WTC11 (cell line): ENCODE results near the gene MMP21. TPM values are rescaled to one million over a fixed set of nuclear protein-coding genes. Genes with fewer than 3 reads are reported as not detected.

Experiments
- ATAC-seq: fragments of 200-7000 bp; cut with Tn5 transposase; 2 replicates; pipeline ENCODE4 v1.10.0; 2021; ENCODE audit warnings: mild to moderate bottlenecking, moderate library complexity
- CTCF ChIA-PET: fragments of 300-600 bp; sonication (Branson Sonifier 250); formaldehyde crosslinking; loops from one replicate; lab custom pipeline; 2021; ENCODE audit warnings: antibody characterized with exemption; lab: Charles Lee
- POLR2A ChIA-PET: fragments of 350-600 bp; sonication (Branson Sonifier 250); formaldehyde crosslinking; loops from one replicate; lab custom pipeline; 2021; ENCODE audit warnings: antibody characterized with exemption; lab: Charles Lee
- DNase-seq: peaks from one replicate; pipeline ENCODE4 v3.0.0; 2021; ENCODE audit warnings: low spot score
- H3K27ac Mint-ChIP-seq: 2 replicates; pipeline ENCODE4 v1.8.0; 2021; ENCODE audit warnings: mixed read lengths
- H3K27me3 Mint-ChIP-seq: 2 replicates; pipeline ENCODE4 v1.8.0; 2021; ENCODE audit warnings: low read depth, mild to moderate bottlenecking, moderate library complexity, mixed read lengths
- H3K36me3 Mint-ChIP-seq: 2 replicates; pipeline ENCODE4 v1.8.0; 2021; ENCODE audit warnings: mixed read lengths
- H3K4me1 Mint-ChIP-seq: 2 replicates; pipeline ENCODE4 v1.8.0; 2022; ENCODE audit warnings: mixed read lengths
- H3K4me3 Mint-ChIP-seq: 2 replicates; pipeline ENCODE4 v1.8.0; 2021; ENCODE audit warnings: mild to moderate bottlenecking, moderate library complexity, mixed read lengths
- H3K9me3 Mint-ChIP-seq: 2 replicates; pipeline ENCODE4 v1.8.0; 2021; ENCODE audit warnings: mixed read lengths
- CREB1 ChIP-seq: sonication (generic); formaldehyde crosslinking; IDR thresholded peaks from 2 replicates; pipeline ENCODE4 v1.8.0; 2023; ENCODE audit warnings: mild to moderate bottlenecking, missing genetic modification reagents
- EMX1 ChIP-seq: fragments of 250-450 bp; sonication (Bioruptor Pico); IDR thresholded peaks from 2 replicates; pipeline ENCODE4 v1.8.0; 2021; ENCODE audit warnings: mild to moderate bottlenecking
- ESRRA ChIP-seq: sonication (generic); formaldehyde crosslinking; IDR thresholded peaks from 2 replicates; pipeline ENCODE4 v1.8.1; 2022; ENCODE audit warnings: mild to moderate bottlenecking, missing genetic modification reagents, borderline replicate concordance
- ETV6 ChIP-seq: sonication (generic); formaldehyde crosslinking; IDR thresholded peaks from 2 replicates; pipeline ENCODE4 v1.8.1; 2022; ENCODE audit warnings: mild to moderate bottlenecking, missing genetic modification reagents
- GABPB1 ChIP-seq: sonication (generic); formaldehyde crosslinking; IDR thresholded peaks from 2 replicates; pipeline ENCODE4 v1.8.1; 2023; ENCODE audit warnings: mild to moderate bottlenecking, missing genetic modification reagents
- JUN ChIP-seq: sonication (generic); formaldehyde crosslinking; IDR thresholded peaks from 2 replicates; pipeline ENCODE4 v1.8.0; 2023; ENCODE audit warnings: mild to moderate bottlenecking, missing genetic modification reagents
- KAT7 ChIP-seq: sonication (generic); formaldehyde crosslinking; IDR thresholded peaks from 2 replicates; pipeline ENCODE4 v1.8.1; 2023; ENCODE audit warnings: missing genetic modification reagents, mild to moderate bottlenecking, borderline replicate concordance
- NFATC4 ChIP-seq: fragments of 250-450 bp; sonication (Bioruptor Pico); IDR thresholded peaks from 2 replicates; pipeline ENCODE4 v1.9.0; 2021; ENCODE audit warnings: mild to moderate bottlenecking
- NFE2L1 ChIP-seq: sonication (generic); formaldehyde crosslinking; IDR thresholded peaks from 2 replicates; pipeline ENCODE4 v1.8.1; 2023; ENCODE audit warnings: missing genetic modification reagents
- NFYB ChIP-seq: sonication (generic); formaldehyde crosslinking; conservative IDR thresholded peaks from 2 replicates; pipeline ENCODE4 v1.8.0; 2022; ENCODE audit warnings: low read depth, missing genetic modification reagents
- SMAD4 ChIP-seq: sonication (generic); formaldehyde crosslinking; IDR thresholded peaks from 2 replicates; pipeline ENCODE4 v1.8.0; 2022; ENCODE audit warnings: mild to moderate bottlenecking, missing genetic modification reagents
- SOX15 ChIP-seq: fragments of 250-450 bp; sonication (Bioruptor Pico); IDR thresholded peaks from 2 replicates; pipeline ENCODE4 v1.9.0; 2021; ENCODE audit warnings: mild to moderate bottlenecking
- TEAD4 ChIP-seq: sonication (generic); formaldehyde crosslinking; IDR thresholded peaks from 2 replicates; pipeline ENCODE4 v1.8.0; 2022; ENCODE audit warnings: mild to moderate bottlenecking, missing genetic modification reagents
- TP53 ChIP-seq: sonication (generic); formaldehyde crosslinking; IDR thresholded peaks from 2 replicates; pipeline ENCODE4 v1.8.1; 2023; ENCODE audit warnings: mild to moderate bottlenecking, missing genetic modification reagents
- ZNF317 ChIP-seq: sonication (generic); formaldehyde crosslinking; IDR thresholded peaks from 2 replicates; pipeline ENCODE4 v1.8.1; 2023; ENCODE audit warnings: low read depth, mild to moderate bottlenecking, moderate library complexity, missing genetic modification reagents, borderline replicate concordance
- total RNA-seq: library from RNA; stranded (reverse); gene quantifications from 3 replicates; pipeline ENCODE4 v1.2.3, GENCODE V29; 2021
- TF ChIP-seq, protein P1 (sequence below): sonication (generic); formaldehyde crosslinking; IDR thresholded peaks from 2 replicates; pipeline ENCODE4 v1.8.1; 2023; ENCODE audit warnings: mild to moderate bottlenecking, moderate library complexity, missing genetic modification reagents
- TF ChIP-seq, protein P2 (sequence below): sonication (generic); formaldehyde crosslinking; IDR thresholded peaks from 2 replicates; pipeline ENCODE4 v1.8.1; 2022; ENCODE audit warnings: low read depth, missing genetic modification reagents, borderline replicate concordance
- TF ChIP-seq, protein P3 (sequence below): sonication (generic); formaldehyde crosslinking; IDR thresholded peaks from 2 replicates; pipeline ENCODE4 v1.8.0; 2023; ENCODE audit warnings: missing genetic modification reagents, mild to moderate bottlenecking, borderline replicate concordance
- TF ChIP-seq, protein P4 (sequence below): sonication (generic); formaldehyde crosslinking; IDR thresholded peaks from 2 replicates; pipeline ENCODE4 v1.8.1; 2023; ENCODE audit warnings: mild to moderate bottlenecking, missing genetic modification reagents, moderate library complexity
- TF ChIP-seq, protein P5 (sequence below): sonication (generic); formaldehyde crosslinking; IDR thresholded peaks from 2 replicates; pipeline ENCODE4 v1.8.0; 2022; ENCODE audit warnings: mild to moderate bottlenecking, missing genetic modification reagents
- TF ChIP-seq, protein P6 (sequence below): fragments of 250-450 bp; sonication (Bioruptor Pico); IDR thresholded peaks from 2 replicates; pipeline ENCODE4 v1.9.0; 2021; ENCODE audit warnings: mild to moderate bottlenecking
- TF ChIP-seq, protein P7 (sequence below): sonication (generic); formaldehyde crosslinking; IDR thresholded peaks from 2 replicates; pipeline ENCODE4 v1.8.1; 2022; ENCODE audit warnings: mild to moderate bottlenecking, moderate library complexity, missing genetic modification reagents
- TF ChIP-seq, protein P8 (sequence below): sonication (generic); formaldehyde crosslinking; IDR thresholded peaks from 2 replicates; pipeline ENCODE4 v1.8.1; 2022; ENCODE audit warnings: mild to moderate bottlenecking, missing genetic modification reagents, moderate library complexity, borderline replicate concordance

The MMP21 gene
- total RNA-seq, 1 experiment from 2014 or later, result not detected

DNA sequence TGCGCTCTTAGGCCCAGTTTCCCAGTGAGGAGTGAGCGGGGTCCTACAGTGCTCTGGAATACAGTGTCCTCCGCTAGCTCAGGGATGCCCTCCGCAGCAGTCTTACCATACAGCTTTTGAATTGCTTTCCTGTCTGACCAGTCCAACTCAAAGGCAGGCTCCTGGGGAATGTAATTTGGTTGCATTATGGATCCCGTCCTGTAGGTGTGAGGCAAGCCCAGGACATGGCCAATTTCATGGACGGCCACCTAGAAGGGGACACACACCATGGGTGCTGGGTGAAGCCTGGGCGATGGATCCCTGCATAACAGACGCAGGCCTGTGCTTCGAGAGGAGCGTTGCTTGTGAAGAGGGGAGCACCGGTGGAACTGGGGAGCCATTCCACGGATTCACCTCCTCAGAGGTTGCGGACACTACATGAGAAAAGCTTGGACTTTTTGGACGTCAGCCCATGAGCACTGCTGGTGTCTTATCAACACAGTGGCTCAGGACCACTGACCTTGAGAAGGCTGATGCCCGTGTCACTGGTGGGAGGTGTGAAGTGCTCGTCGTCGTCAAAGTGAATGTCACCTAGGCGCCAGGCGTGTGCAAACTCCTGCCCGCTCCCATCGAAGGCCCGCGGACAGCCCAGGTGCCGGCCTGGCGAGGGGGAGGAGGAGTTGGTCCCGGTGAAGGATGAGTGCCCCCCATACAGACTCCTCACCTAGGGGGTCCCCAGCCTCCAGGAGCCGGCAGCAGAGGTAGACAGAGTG, 3.3 kb downstream of the MMP21 start:
- no peak for TF ChIP-seq EMX1 (CRISPR knock-in tag)
- TF ChIP-seq NFE2L1, result no peak
- no peak for TF ChIP-seq SMAD4 (CRISPR knock-in tag)
- TF ChIP-seq, protein P1, sequence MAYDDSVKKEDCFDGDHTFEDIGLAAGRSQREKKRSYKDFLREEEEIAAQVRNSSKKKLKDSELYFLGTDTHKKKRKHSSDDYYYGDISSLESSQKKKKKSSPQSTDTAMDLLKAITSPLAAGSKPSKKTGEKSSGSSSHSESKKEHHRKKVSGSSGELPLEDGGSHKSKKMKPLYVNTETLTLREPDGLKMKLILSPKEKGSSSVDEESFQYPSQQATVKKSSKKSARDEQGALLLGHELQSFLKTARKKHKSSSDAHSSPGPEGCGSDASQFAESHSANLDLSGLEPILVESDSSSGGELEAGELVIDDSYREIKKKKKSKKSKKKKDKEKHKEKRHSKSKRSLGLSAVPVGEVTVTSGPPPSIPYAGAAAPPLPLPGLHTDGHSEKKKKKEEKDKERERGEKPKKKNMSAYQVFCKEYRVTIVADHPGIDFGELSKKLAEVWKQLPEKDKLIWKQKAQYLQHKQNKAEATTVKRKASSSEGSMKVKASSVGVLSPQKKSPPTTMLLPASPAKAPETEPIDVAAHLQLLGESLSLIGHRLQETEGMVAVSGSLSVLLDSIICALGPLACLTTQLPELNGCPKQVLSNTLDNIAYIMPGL (CRISPR knock-in tag), result no peak
- no peak for TF ChIP-seq TP53 (CRISPR knock-in tag)
- no peak for TF ChIP-seq JUN (CRISPR knock-in tag)
- TF ChIP-seq TEAD4, result no peak
- no peak; the same call in 1 of the 2 replicates for ATAC-seq
- CTCF ChIA-PET, result interaction anchor here (0.9 kb wide), 1 partner anchor 324 kb away, joined by 3 read pairs; no protein-coding TSS in a partner anchor

DNA sequence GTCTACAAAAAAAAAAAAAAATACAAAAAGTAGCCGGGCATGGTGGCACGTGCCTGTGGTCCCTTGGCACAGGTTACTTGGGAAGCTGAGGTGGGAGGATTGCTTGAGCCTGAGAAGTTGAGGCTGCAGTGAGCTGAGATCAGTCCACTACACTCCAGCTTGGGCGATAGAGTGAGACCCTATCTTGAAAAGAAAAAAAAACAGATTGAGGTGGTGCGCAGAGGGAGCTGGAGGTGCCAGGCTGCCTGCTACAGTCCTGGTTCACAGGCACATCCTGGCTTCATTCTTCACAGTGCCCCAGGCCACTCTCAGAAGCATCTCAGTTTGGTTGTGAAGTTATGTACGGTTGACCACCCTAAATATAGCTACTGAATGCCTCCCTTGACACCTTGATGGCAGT, 4.8 kb downstream of the MMP21 start:
- DNase-seq, result no peak
- CTCF ChIA-PET, result no interaction called here
- no peaks in the 10 kb centered on the region; the same call in 1 of the 2 replicates for H3K27me3 Mint-ChIP-seq
- POLR2A ChIA-PET, result no interaction called here
- H3K4me1 Mint-ChIP-seq, result no peaks in the 10 kb centered on the region
- H3K4me3 Mint-ChIP-seq, result no peak overlapping the region
- H3K9me3 Mint-ChIP-seq, result no peaks in the 10 kb centered on the region
- ATAC-seq, result no peak
- H3K36me3 Mint-ChIP-seq, result no peaks in the 10 kb centered on the region; the same call in 1 of the 2 replicates
- no peak overlapping the region for H3K27ac Mint-ChIP-seq
- TF ChIP-seq, protein P2, sequence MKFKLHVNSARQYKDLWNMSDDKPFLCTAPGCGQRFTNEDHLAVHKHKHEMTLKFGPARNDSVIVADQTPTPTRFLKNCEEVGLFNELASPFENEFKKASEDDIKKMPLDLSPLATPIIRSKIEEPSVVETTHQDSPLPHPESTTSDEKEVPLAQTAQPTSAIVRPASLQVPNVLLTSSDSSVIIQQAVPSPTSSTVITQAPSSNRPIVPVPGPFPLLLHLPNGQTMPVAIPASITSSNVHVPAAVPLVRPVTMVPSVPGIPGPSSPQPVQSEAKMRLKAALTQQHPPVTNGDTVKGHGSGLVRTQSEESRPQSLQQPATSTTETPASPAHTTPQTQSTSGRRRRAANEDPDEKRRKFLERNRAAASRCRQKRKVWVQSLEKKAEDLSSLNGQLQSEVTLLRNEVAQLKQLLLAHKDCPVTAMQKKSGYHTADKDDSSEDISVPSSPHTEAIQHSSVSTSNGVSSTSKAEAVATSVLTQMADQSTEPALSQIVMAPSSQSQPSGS (CRISPR knock-in tag), result no peak
- TF ChIP-seq, protein P3, sequence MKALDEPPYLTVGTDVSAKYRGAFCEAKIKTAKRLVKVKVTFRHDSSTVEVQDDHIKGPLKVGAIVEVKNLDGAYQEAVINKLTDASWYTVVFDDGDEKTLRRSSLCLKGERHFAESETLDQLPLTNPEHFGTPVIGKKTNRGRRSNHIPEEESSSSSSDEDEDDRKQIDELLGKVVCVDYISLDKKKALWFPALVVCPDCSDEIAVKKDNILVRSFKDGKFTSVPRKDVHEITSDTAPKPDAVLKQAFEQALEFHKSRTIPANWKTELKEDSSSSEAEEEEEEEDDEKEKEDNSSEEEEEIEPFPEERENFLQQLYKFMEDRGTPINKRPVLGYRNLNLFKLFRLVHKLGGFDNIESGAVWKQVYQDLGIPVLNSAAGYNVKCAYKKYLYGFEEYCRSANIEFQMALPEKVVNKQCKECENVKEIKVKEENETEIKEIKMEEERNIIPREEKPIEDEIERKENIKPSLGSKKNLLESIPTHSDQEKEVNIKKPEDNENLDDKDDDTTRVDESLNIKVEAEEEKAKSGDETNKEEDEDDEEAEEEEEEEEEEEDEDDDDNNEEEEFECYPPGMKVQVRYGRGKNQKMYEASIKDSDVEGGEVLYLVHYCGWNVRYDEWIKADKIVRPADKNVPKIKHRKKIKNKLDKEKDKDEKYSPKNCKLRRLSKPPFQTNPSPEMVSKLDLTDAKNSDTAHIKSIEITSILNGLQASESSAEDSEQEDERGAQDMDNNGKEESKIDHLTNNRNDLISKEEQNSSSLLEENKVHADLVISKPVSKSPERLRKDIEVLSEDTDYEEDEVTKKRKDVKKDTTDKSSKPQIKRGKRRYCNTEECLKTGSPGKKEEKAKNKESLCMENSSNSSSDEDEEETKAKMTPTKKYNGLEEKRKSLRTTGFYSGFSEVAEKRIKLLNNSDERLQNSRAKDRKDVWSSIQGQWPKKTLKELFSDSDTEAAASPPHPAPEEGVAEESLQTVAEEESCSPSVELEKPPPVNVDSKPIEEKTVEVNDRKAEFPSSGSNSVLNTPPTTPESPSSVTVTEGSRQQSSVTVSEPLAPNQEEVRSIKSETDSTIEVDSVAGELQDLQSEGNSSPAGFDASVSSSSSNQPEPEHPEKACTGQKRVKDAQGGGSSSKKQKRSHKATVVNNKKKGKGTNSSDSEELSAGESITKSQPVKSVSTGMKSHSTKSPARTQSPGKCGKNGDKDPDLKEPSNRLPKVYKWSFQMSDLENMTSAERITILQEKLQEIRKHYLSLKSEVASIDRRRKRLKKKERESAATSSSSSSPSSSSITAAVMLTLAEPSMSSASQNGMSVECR (CRISPR knock-in tag), result no peak
- TF ChIP-seq, protein P4, sequence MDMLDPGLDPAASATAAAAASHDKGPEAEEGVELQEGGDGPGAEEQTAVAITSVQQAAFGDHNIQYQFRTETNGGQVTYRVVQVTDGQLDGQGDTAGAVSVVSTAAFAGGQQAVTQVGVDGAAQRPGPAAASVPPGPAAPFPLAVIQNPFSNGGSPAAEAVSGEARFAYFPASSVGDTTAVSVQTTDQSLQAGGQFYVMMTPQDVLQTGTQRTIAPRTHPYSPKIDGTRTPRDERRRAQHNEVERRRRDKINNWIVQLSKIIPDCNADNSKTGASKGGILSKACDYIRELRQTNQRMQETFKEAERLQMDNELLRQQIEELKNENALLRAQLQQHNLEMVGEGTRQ (CRISPR knock-in tag), result no peak
- TF ChIP-seq GABPB1 (CRISPR knock-in tag) (no peak), CREB1 (CRISPR knock-in tag) (no peak), ESRRA (no peak), ETV6 (CRISPR knock-in tag) (no peak), SMAD4 (CRISPR knock-in tag) (no peak), ZNF317 (CRISPR knock-in tag) (no peak), KAT7 (CRISPR knock-in tag) (no peak), SOX15 (CRISPR knock-in tag) (no peak), NFATC4 (CRISPR knock-in tag) (no peak), NFYB (CRISPR knock-in tag) (no peak)
- TF ChIP-seq, protein P5, sequence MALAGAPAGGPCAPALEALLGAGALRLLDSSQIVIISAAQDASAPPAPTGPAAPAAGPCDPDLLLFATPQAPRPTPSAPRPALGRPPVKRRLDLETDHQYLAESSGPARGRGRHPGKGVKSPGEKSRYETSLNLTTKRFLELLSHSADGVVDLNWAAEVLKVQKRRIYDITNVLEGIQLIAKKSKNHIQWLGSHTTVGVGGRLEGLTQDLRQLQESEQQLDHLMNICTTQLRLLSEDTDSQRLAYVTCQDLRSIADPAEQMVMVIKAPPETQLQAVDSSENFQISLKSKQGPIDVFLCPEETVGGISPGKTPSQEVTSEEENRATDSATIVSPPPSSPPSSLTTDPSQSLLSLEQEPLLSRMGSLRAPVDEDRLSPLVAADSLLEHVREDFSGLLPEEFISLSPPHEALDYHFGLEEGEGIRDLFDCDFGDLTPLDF, result no peak
- TF ChIP-seq, protein P6, sequence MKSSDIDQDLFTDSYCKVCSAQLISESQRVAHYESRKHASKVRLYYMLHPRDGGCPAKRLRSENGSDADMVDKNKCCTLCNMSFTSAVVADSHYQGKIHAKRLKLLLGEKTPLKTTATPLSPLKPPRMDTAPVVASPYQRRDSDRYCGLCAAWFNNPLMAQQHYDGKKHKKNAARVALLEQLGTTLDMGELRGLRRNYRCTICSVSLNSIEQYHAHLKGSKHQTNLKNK, result no peak
- TF ChIP-seq, protein P7, sequence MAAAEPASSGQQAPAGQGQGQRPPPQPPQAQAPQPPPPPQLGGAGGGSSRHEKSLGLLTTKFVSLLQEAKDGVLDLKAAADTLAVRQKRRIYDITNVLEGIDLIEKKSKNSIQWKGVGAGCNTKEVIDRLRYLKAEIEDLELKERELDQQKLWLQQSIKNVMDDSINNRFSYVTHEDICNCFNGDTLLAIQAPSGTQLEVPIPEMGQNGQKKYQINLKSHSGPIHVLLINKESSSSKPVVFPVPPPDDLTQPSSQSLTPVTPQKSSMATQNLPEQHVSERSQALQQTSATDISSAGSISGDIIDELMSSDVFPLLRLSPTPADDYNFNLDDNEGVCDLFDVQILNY (CRISPR knock-in tag), result no peak
- TF ChIP-seq, protein P8, sequence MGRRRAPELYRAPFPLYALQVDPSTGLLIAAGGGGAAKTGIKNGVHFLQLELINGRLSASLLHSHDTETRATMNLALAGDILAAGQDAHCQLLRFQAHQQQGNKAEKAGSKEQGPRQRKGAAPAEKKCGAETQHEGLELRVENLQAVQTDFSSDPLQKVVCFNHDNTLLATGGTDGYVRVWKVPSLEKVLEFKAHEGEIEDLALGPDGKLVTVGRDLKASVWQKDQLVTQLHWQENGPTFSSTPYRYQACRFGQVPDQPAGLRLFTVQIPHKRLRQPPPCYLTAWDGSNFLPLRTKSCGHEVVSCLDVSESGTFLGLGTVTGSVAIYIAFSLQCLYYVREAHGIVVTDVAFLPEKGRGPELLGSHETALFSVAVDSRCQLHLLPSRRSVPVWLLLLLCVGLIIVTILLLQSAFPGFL, result no peak

More for the DNA sequence above, 3.3 kb downstream of the MMP21 start:
- no peaks in the 10 kb centered on the region for H3K4me1 Mint-ChIP-seq
- no peaks in the 10 kb centered on the region; the same call in 1 of the 2 replicates for H3K27me3 Mint-ChIP-seq
- no peaks in the 10 kb centered on the region for H3K9me3 Mint-ChIP-seq
- no peaks in the 10 kb centered on the region for H3K36me3 Mint-ChIP-seq
- POLR2A ChIA-PET, result no interaction called here
- DNase-seq, result no peak
- H3K27ac Mint-ChIP-seq, result no peak overlapping the region
- no peak overlapping the region for H3K4me3 Mint-ChIP-seq
